Parathyroid adenoma (tissue), 2 donors: ENCODE measurements around the gene GIPC2.
"Not testable (repeated sequence)": the region's sequence is repeated elsewhere in the genome, so short reads cannot be mapped to it uniquely, and the experiment has no call there.

Experiments
- H2AFZ ChIP-seq: fragments of 300-600 bp; sonication (generic); one replicate; pipeline ENCODE4 v1.7.0; 2017; ENCODE audit warnings: antibody characterized with exemption, mild to moderate bottlenecking
- H3K27ac ChIP-seq: fragments of 300-600 bp; sonication (generic); one replicate; pipeline ENCODE4 v1.7.0; 2017
- H3K27me3 ChIP-seq: fragments of 300-600 bp; sonication (generic); one replicate; pipeline ENCODE4 v1.7.0; 2017; ENCODE audit warnings: low read length; ENCODE audit not compliant: control insufficient read depth, insufficient read depth
- H3K36me3 ChIP-seq: fragments of 300-600 bp; sonication (generic); one replicate; pipeline ENCODE4 v1.7.0; 2017; ENCODE audit warnings: low read length; ENCODE audit not compliant: control insufficient read depth, insufficient read depth
- H3K4me1 ChIP-seq: fragments of 300-600 bp; sonication (generic); one replicate; pipeline ENCODE4 v1.7.0; 2017; ENCODE audit warnings: control low read depth
- H3K4me2 ChIP-seq: fragments of 300-600 bp; sonication (generic); one replicate; pipeline ENCODE4 v1.7.0; 2017; ENCODE audit warnings: low read length
- H3K4me3 ChIP-seq: fragments of 300-600 bp; sonication (generic); one replicate; pipeline ENCODE4 v1.7.0; 2017; ENCODE audit warnings: low read depth, low read length
- H3K79me2 ChIP-seq: fragments of 300-600 bp; sonication (generic); one replicate; pipeline ENCODE4 v1.7.0; 2017; ENCODE audit warnings: control low read depth
- H3K9ac ChIP-seq: fragments of 300-600 bp; sonication (generic); one replicate; pipeline ENCODE4 v1.7.0; 2017; ENCODE audit warnings: mild to moderate bottlenecking
- H3K9me3 ChIP-seq: fragments of 300-600 bp; sonication (generic); one replicate; pipeline ENCODE4 v1.7.0; 2017; ENCODE audit warnings: low read length; ENCODE audit not compliant: control insufficient read depth
- CTCF ChIP-seq: fragments of 300-600 bp; sonication (generic); IDR thresholded peaks from one replicate; pipeline ENCODE4 v1.7.0; 2017; ENCODE audit warnings: antibody characterized with exemption, mild to moderate bottlenecking
- donor health status: primary hyperparathyroidism.

Gene GIPC2

DNA sequence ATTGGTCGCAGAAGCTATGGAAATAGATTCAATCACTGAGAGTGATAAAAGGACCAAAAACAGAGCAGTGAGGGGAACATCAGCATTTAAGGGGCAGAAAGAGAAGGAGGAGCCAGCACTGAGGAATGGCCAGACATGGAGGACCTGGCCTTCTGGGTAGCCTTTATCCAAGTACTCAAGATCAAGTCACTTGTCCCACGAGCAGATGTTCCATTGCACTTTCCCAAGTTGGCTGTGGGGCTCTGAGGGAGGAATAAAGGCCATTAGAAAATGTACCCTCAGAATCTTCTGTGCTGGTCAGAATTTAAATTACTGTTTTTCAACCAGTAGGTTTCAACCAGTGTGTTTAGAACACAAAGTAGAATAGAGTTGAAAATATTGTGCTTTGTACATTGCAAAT lies 55.3 kb downstream of the GIPC2 start:
- H3K4me1 ChIP-seq: no peaks in the 10 kb centered on the region
- H3K27me3 ChIP-seq: no peaks in the 10 kb centered on the region
- H3K9me3 ChIP-seq: no peaks in the 10 kb centered on the region
- no peak overlapping the region for H3K9ac ChIP-seq
- H3K4me3 ChIP-seq: no peak overlapping the region
- no peaks in the 10 kb centered on the region for H3K79me2 ChIP-seq
- no peak for TF ChIP-seq CTCF
- H3K36me3 ChIP-seq: no peaks in the 10 kb centered on the region
- no peak overlapping the region for H3K27ac ChIP-seq
- H3K4me2 ChIP-seq: no peak overlapping the region
- H2AFZ ChIP-seq: no peak overlapping the region

- Histone ChIP-seq H2AFZ (no peak overlapping the region), H3K4me3 (no peak overlapping the region), H3K27ac (no peak overlapping the region), H3K9me3 (no peaks in the 10 kb centered on the region), H3K79me2 (no peaks in the 10 kb centered on the region), H3K9ac (no peak overlapping the region), H3K36me3 (no peaks in the 10 kb centered on the region), H3K27me3 (no peaks in the 10 kb centered on the region), H3K4me2 (no peak overlapping the region), H3K4me1 (no peaks in the 10 kb centered on the region)
- TF ChIP-seq CTCF: no peak
Measured at GRCh38 chr1:78101514-78101913, 55.7 kb downstream of the GIPC2 start.

- Histone ChIP-seq H3K4me2 (no peak overlapping the region), H3K27me3 (no peaks in the 10 kb centered on the region), H3K36me3 (no peaks in the 10 kb centered on the region), H3K27ac (no peak overlapping the region), H2AFZ (no peak overlapping the region), H3K4me3 (no peak overlapping the region), H3K9me3 (no peaks in the 10 kb centered on the region), H3K79me2 (no peaks in the 10 kb centered on the region), H3K9ac (no peak overlapping the region), H3K4me1 (no peaks in the 10 kb centered on the region)
- TF ChIP-seq CTCF: no peak
Measured at GRCh38 chr1:78102082-78102481, 56.3 kb downstream of the GIPC2 start.

DNA sequence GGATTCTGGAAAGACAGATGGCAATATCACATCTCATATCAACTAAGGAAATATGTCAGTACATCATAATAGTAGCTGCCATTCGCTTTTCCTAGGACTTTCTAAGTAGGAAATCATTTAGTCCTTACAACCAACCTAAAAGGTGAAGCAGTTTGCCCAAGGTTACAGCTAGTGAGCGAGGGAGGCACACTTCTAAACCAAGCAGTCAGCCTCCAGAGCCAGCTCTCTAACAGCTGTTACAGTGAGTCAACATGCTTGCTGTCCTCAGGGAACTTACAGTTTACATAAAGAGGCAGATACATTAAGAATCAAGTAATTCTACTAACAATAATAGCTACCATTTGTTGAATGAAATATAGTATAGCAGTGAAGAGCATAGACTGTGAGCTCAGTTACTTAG lies 57.1 kb downstream of the GIPC2 start:
- Histone ChIP-seq H3K4me3 (no peak overlapping the region), H2AFZ (no peak overlapping the region), H3K4me1 (no peaks in the 10 kb centered on the region), H3K9me3 (no peaks in the 10 kb centered on the region), H3K4me2 (no peak overlapping the region), H3K27ac (no peak overlapping the region), H3K79me2 (no peaks in the 10 kb centered on the region), H3K36me3 (no peaks in the 10 kb centered on the region), H3K27me3 (no peaks in the 10 kb centered on the region), H3K9ac (no peak overlapping the region)
- no peak for TF ChIP-seq CTCF

- no peak for TF ChIP-seq CTCF
- Histone ChIP-seq H3K27ac (no peak overlapping the region), H2AFZ (no peak overlapping the region), H3K36me3 (no peaks in the 10 kb centered on the region), H3K4me1 (no peaks in the 10 kb centered on the region), H3K27me3 (no peaks in the 10 kb centered on the region), H3K4me3 (no peak overlapping the region), H3K9ac (no peak overlapping the region), H3K79me2 (no peaks in the 10 kb centered on the region), H3K4me2 (no peak overlapping the region), H3K9me3 (no peaks in the 10 kb centered on the region)
Measured at GRCh38 chr1:78104322-78104721, 58.6 kb downstream of the GIPC2 start.

GRCh38 chr1:78109659-78110058 lies 63.9 kb downstream of the GIPC2 start:
- not testable (repeated sequence) for H3K79me2 ChIP-seq, H3K27me3 ChIP-seq

More at GRCh38 chr1:78109659-78110058, 63.9 kb downstream of the GIPC2 start:
- not testable (repeated sequence) for H3K27ac ChIP-seq, H3K4me1 ChIP-seq, H3K9me3 ChIP-seq, H3K4me3 ChIP-seq, H3K4me2 ChIP-seq, H3K36me3 ChIP-seq, H2AFZ ChIP-seq, H3K9ac ChIP-seq
